Keratinocyte (primary cell): ENCODE results near the gene ERMARD. TPM values are rescaled to one million over a fixed set of nuclear protein-coding genes. Genes with fewer than 3 reads are reported as not detected.

Source experiments
- DNase-seq: peaks from one replicate; pipeline ENCODE4 v3.0.0-alpha.2; 2011; ENCODE audit warnings: low read depth, missing footprints, low spot score
- FAIRE-seq: peaks from 2 replicates; lab custom pipeline; 2011; peaks lifted over from hg19 to GRCh38; lab: Jason Lieb, UNC
- H2AFZ ChIP-seq: 2 replicates; pipeline ENCODE4 v1.6.0; 2012; ENCODE audit warnings: low read length, control low read depth, inconsistent platforms; ENCODE audit not compliant: control insufficient read depth
- H3K27ac ChIP-seq: 2 replicates; pipeline ENCODE4 v1.5.1; 2011; ENCODE audit warnings: low read length; ENCODE audit not compliant: control insufficient read depth, insufficient read depth
- H3K27me3 ChIP-seq: 3 replicates; pipeline ENCODE4 v1.6.0; 2011; ENCODE audit warnings: low read length; ENCODE audit not compliant: control insufficient read depth, insufficient read depth; ENCODE audit errors: extremely low read depth
- H3K36me3 ChIP-seq, 2 experiments: 2 replicates in 1 of 2; 3 replicates in 1 of 2; pipeline ENCODE4 v1.5.1; 2011; ENCODE audit warnings: low read length in 2 of 2, mild to moderate bottlenecking in 1 of 2; ENCODE audit not compliant: control insufficient read depth in 2 of 2, insufficient read depth in 2 of 2; ENCODE audit errors: extremely low read depth in 1 of 2
- H3K4me1 ChIP-seq: 3 replicates; pipeline ENCODE4 v1.5.1; 2011; ENCODE audit warnings: low read length; ENCODE audit not compliant: control insufficient read depth, insufficient read depth; ENCODE audit errors: extremely low read depth
- H3K4me2 ChIP-seq: 3 replicates; pipeline ENCODE4 v1.6.0; 2011; ENCODE audit warnings: low read depth, low read length; ENCODE audit not compliant: control insufficient read depth, insufficient read depth; ENCODE audit errors: extremely low read depth
- H3K4me3 ChIP-seq, 3 experiments: fragments of 200-600 bp in 1 of 3; sonication (generic) in 1 of 3; 2 replicates in 2 of 3; 3 replicates in 1 of 3; pipeline ENCODE4 v1.5.1; 2011 to 2016; ENCODE audit warnings: low read length in 3 of 3, mild to moderate bottlenecking in 3 of 3, control low read depth in 2 of 3, inconsistent platforms in 1 of 3, low read depth in 1 of 3, mixed read lengths in 1 of 3, mixed run types in 1 of 3, moderate library complexity in 1 of 3; ENCODE audit not compliant: control insufficient read depth in 2 of 3, insufficient read depth in 2 of 3; ENCODE audit errors: extremely low read depth in 1 of 3
- H3K79me2 ChIP-seq: 2 replicates; pipeline ENCODE4 v1.6.0; 2012; ENCODE audit warnings: low read length; ENCODE audit not compliant: control insufficient read depth, insufficient read depth
- H3K9ac ChIP-seq: 3 replicates; pipeline ENCODE4 v1.6.0; 2011; ENCODE audit warnings: low read length; ENCODE audit not compliant: control insufficient read depth, insufficient read depth; ENCODE audit errors: extremely low read depth
- H3K9me1 ChIP-seq: 3 replicates; pipeline ENCODE4 v1.6.0; 2011; ENCODE audit warnings: low read length; ENCODE audit not compliant: control insufficient read depth, insufficient read depth; ENCODE audit errors: extremely low read depth
- H3K9me3 ChIP-seq: 2 replicates; pipeline ENCODE4 v1.5.1; 2012; ENCODE audit warnings: low read depth, low read length; ENCODE audit not compliant: control insufficient read depth
- H4K20me1 ChIP-seq: 3 replicates; pipeline ENCODE4 v1.6.0; 2011; ENCODE audit warnings: low read length; ENCODE audit not compliant: control insufficient read depth, insufficient read depth; ENCODE audit errors: extremely low read depth
- EZH2 ChIP-seq: IDR thresholded peaks from one replicate; pipeline ENCODE4 v1.6.1; 2012; ENCODE audit warnings: inconsistent platforms, mild to moderate bottlenecking, low read length, moderate library complexity
- dilution Hi-C: fragments of 300-500 bp; cut with MboI; formaldehyde crosslinking; loops from one replicate; pipeline ENCODE4 v1.7.0; 2020; ENCODE audit warnings: low sequenced_read_pairs; ENCODE audit not compliant: extremely low pct_ligation_motif_present
- polyA plus RNA-seq, 5 experiments: library from polyadenylated mRNA; depleted of rRNA in 3 of 5; stranded (reverse) in 3 of 5; stranded (forward) in 1 of 5; unstranded in 1 of 5; fragments of >200 nt; gene quantifications; 1 replicate in 1 of 5; 2 replicates in 3 of 5; 3 replicates in 1 of 5; pipeline versions ENCODE4 v1.2.1 to v1.2.3, GENCODE V29; 2011 to 2012; ENCODE audit warnings: missing spikeins in 2 of 5, low read depth in 1 of 5, low replicate concordance in 1 of 5
- TF ChIP-seq, protein P1 (sequence below), 3 experiments: IDR thresholded peaks in 1 of 3; conservative IDR thresholded peaks in 1 of 3; optimal IDR thresholded peaks in 1 of 3; 2 replicates in 2 of 3; 3 replicates in 1 of 3; pipeline versions ENCODE3 to v1.5.1; 2011; ENCODE audit warnings: low read length in 3 of 3, mild to moderate bottlenecking in 3 of 3, moderate library complexity in 2 of 3, control low read depth in 1 of 3, inconsistent platforms in 1 of 3; ENCODE audit not compliant: insufficient read depth in 2 of 3; ENCODE audit errors: extremely low read depth in 1 of 3

ERMARD gene
- polyA plus RNA-seq, 1 donor (not counting 4 experiments of a cell fraction or from before 2014, with no cell fraction given): 37.9 TPM

DNA sequence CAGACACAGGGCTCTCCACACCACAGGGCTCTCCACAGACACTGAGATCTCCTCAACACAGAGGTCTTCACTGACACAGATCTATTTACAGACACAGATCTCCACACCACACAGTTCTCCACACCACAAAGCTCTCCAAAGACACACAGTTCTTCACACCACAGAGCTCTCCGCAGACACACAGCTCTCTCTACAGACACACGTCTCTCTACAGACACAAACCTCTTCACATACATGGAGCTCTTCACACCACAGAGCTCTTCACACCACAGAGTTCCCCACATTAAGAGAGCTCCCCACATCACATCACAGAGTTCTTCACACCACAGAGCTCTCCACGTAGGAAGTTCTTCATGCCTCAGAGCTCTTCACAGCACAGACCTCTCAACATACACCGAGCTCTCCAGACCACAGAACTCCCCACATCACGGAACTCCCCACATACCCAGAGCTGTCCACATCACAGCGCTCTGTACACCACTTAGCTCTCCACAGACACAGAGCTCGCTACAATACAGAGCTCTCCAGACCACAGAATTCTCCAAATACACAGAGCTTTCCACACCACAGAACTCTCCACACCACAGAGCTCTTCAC, 53.9 kb downstream of the ERMARD start:
- Histone ChIP-seq H3K27ac (no peak overlapping the region), H4K20me1 (no peaks in the 10 kb centered on the region), H3K36me3 (no peaks in the 10 kb centered on the region), H3K4me2 (no peak overlapping the region), H3K9me3 (no peaks in the 10 kb centered on the region), H2AFZ (no peak overlapping the region), H3K27me3 (peaks cover 7% of the 10 kb centered on the region), H3K9me1 (no peaks in the 10 kb centered on the region), H3K4me3 (no peak overlapping the region), H3K9ac (no peak overlapping the region), H3K79me2 (no peaks in the 10 kb centered on the region), H3K4me1 (peaks cover 3% of the 10 kb centered on the region)
- DNase-seq (no peak), FAIRE-seq (no peak)
- TF ChIP-seq EZH2: no peak
- TF ChIP-seq, protein P1, sequence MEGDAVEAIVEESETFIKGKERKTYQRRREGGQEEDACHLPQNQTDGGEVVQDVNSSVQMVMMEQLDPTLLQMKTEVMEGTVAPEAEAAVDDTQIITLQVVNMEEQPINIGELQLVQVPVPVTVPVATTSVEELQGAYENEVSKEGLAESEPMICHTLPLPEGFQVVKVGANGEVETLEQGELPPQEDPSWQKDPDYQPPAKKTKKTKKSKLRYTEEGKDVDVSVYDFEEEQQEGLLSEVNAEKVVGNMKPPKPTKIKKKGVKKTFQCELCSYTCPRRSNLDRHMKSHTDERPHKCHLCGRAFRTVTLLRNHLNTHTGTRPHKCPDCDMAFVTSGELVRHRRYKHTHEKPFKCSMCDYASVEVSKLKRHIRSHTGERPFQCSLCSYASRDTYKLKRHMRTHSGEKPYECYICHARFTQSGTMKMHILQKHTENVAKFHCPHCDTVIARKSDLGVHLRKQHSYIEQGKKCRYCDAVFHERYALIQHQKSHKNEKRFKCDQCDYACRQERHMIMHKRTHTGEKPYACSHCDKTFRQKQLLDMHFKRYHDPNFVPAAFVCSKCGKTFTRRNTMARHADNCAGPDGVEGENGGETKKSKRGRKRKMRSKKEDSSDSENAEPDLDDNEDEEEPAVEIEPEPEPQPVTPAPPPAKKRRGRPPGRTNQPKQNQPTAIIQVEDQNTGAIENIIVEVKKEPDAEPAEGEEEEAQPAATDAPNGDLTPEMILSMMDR (optimal IDR thresholded peaks at IDR 0.05 in 1 of 3, IDR thresholded peaks at IDR 0.05 in 1 of 3, conservative IDR thresholded peaks at IDR 0.05 in 1 of 3; ENCODE audit: extremely low read depth in 1 of 3, insufficient read depth in 2 of 3, low read length in 3 of 3): no peak
- dilution Hi-C loops: no loop called here

DNA sequence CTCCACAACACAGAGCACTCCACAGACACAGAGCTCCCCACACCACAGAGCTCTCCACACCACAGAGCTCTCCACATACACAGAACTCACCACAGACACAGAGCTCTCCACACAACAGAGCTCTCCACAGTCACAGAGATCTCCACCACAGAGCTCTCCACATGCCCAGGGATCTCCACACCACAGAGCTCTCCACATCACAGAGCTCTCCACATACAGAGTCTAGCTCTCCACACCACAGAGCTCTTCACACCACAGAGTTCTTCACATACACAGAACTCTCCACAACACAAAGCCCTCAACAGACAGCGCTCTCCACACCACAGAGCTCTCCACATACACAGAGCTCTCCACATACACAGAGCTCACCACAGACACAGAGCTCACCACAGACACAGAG, 55.3 kb downstream of the ERMARD start:
- Histone ChIP-seq H3K36me3 (no peaks in the 10 kb centered on the region), H3K4me3 (no peak overlapping the region), H3K4me2 (no peak overlapping the region), H3K27me3 (peaks cover 7% of the 10 kb centered on the region), H2AFZ (no peak overlapping the region), H3K9ac (no peak overlapping the region), H3K9me3 (no peaks in the 10 kb centered on the region), H3K27ac (no peak overlapping the region), H3K9me1 (no peaks in the 10 kb centered on the region), H3K79me2 (no peaks in the 10 kb centered on the region), H4K20me1 (no peaks in the 10 kb centered on the region), H3K4me1 (peaks cover 6% of the 10 kb centered on the region)
- TF ChIP-seq, protein P1 (optimal IDR thresholded peaks at IDR 0.05 in 1 of 3, IDR thresholded peaks at IDR 0.05 in 1 of 3, conservative IDR thresholded peaks at IDR 0.05 in 1 of 3; ENCODE audit: extremely low read depth in 1 of 3, insufficient read depth in 2 of 3, low read length in 3 of 3): no peak
- TF ChIP-seq EZH2: no peak
- FAIRE-seq (no peak), DNase-seq (no peak)
- dilution Hi-C loops: no loop called here
